ENCODE data around the gene VCPKMT.
"Not testable (repeated sequence)": the region's sequence is repeated elsewhere in the genome, so short reads cannot be mapped to it uniquely, and the experiment has no call there.

Gene VCPKMT

GRCh38 chr14:50082784-50083466 lies 33.4 kb downstream of the VCPKMT start:
- H3K36me3 ChIP-seq (ENCODE audit: insufficient read depth, low read length), result no peaks in the 10 kb centered on the region
- no peaks in the 10 kb centered on the region for H4K20me1 ChIP-seq (ENCODE audit: insufficient read depth, low read length, poor library complexity, severe bottlenecking)
- H2AFZ ChIP-seq (ENCODE audit: low read length), result no peak overlapping the region
- no peaks in the 10 kb centered on the region for H3F3A ChIP-seq (ENCODE audit: low read depth)
- H3K9me3 ChIP-seq (ENCODE audit: insufficient read depth, low read depth, low read length), result no peaks in the 10 kb centered on the region
- no peaks in the 10 kb centered on the region for H3K79me2 ChIP-seq (ENCODE audit: insufficient read depth, low read length)
- no peak overlapping the region for H3K4me3 ChIP-seq (ENCODE audit: low read length, poor library complexity, severe bottlenecking)
- H3K9me2 ChIP-seq (replicated peaks; ENCODE audit: low read depth, low read length), result no peaks in the 10 kb centered on the region
- H3K27me3 ChIP-seq (ENCODE audit: insufficient read depth, low read length, poor library complexity, severe bottlenecking), result no peaks in the 10 kb centered on the region
- H3K9ac ChIP-seq (ENCODE audit: low read depth, low read length, poor library complexity, severe bottlenecking), result no peak overlapping the region
- peaks cover 8% of the 10 kb centered on the region for H3K4me1 ChIP-seq (ENCODE audit: insufficient read depth, low read length, poor library complexity, severe bottlenecking)
- TF ChIP-seq EZH2phosphoT487 (IDR thresholded peaks at IDR 0.05; ENCODE audit: borderline replicate concordance), result no peak
- TF ChIP-seq, protein P1, sequence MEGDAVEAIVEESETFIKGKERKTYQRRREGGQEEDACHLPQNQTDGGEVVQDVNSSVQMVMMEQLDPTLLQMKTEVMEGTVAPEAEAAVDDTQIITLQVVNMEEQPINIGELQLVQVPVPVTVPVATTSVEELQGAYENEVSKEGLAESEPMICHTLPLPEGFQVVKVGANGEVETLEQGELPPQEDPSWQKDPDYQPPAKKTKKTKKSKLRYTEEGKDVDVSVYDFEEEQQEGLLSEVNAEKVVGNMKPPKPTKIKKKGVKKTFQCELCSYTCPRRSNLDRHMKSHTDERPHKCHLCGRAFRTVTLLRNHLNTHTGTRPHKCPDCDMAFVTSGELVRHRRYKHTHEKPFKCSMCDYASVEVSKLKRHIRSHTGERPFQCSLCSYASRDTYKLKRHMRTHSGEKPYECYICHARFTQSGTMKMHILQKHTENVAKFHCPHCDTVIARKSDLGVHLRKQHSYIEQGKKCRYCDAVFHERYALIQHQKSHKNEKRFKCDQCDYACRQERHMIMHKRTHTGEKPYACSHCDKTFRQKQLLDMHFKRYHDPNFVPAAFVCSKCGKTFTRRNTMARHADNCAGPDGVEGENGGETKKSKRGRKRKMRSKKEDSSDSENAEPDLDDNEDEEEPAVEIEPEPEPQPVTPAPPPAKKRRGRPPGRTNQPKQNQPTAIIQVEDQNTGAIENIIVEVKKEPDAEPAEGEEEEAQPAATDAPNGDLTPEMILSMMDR (conservative IDR thresholded peaks at IDR 0.05; ENCODE audit: low read length), result no peak
- H3K4me2 ChIP-seq (ENCODE audit: low read depth, low read length, poor library complexity, severe bottlenecking), result no peak overlapping the region

- Histone ChIP-seq H3K4me2 (ENCODE audit: low read depth, low read length, poor library complexity, severe bottlenecking) (no peak overlapping the region), H3F3A (ENCODE audit: low read depth) (no peaks in the 10 kb centered on the region), H4K20me1 (ENCODE audit: insufficient read depth, low read length, poor library complexity, severe bottlenecking) (no peaks in the 10 kb centered on the region), H3K79me2 (ENCODE audit: insufficient read depth, low read length) (no peaks in the 10 kb centered on the region), H3K36me3 (ENCODE audit: insufficient read depth, low read length) (no peaks in the 10 kb centered on the region), H3K9me2 (replicated peaks; ENCODE audit: low read depth, low read length) (no peaks in the 10 kb centered on the region), H3K9me3 (ENCODE audit: insufficient read depth, low read depth, low read length) (no peaks in the 10 kb centered on the region), H2AFZ (ENCODE audit: low read length) (no peak overlapping the region), H3K27me3 (ENCODE audit: insufficient read depth, low read length, poor library complexity, severe bottlenecking) (no peaks in the 10 kb centered on the region), H3K4me3 (ENCODE audit: low read length, poor library complexity, severe bottlenecking) (no peak overlapping the region), H3K4me1 (ENCODE audit: insufficient read depth, low read length, poor library complexity, severe bottlenecking) (peaks cover 5% of the 10 kb centered on the region), H3K9ac (ENCODE audit: low read depth, low read length, poor library complexity, severe bottlenecking) (no peak overlapping the region)
- TF ChIP-seq, protein P1 (conservative IDR thresholded peaks at IDR 0.05; ENCODE audit: low read length), result no peak
Observed at GRCh38 chr14:50082308-50082742, 34.0 kb downstream of the VCPKMT start.

GRCh38 chr14:50079103-50079502 lies 37.3 kb downstream of the VCPKMT start:
- not testable (repeated sequence) for H3K27me3 ChIP-seq (ENCODE audit: insufficient read depth, low read length, poor library complexity, severe bottlenecking); H2AFZ ChIP-seq (ENCODE audit: low read length); H3K4me1 ChIP-seq (ENCODE audit: insufficient read depth, low read length, poor library complexity, severe bottlenecking)

GRCh38 chr14:50073663-50074062 lies 42.7 kb downstream of the VCPKMT start:
- not testable (repeated sequence) for H3K4me3 ChIP-seq (ENCODE audit: low read length, poor library complexity, severe bottlenecking); H4K20me1 ChIP-seq (ENCODE audit: insufficient read depth, low read length, poor library complexity, severe bottlenecking); H3K9me2 ChIP-seq (replicated peaks; ENCODE audit: low read depth, low read length); H3K27me3 ChIP-seq (ENCODE audit: insufficient read depth, low read length, poor library complexity, severe bottlenecking); H3F3A ChIP-seq (ENCODE audit: low read depth); H3K36me3 ChIP-seq (ENCODE audit: insufficient read depth, low read length); H3K4me2 ChIP-seq (ENCODE audit: low read depth, low read length, poor library complexity, severe bottlenecking); H2AFZ ChIP-seq (ENCODE audit: low read length); H3K79me2 ChIP-seq (ENCODE audit: insufficient read depth, low read length); H3K9ac ChIP-seq (ENCODE audit: low read depth, low read length, poor library complexity, severe bottlenecking); H3K4me1 ChIP-seq (ENCODE audit: insufficient read depth, low read length, poor library complexity, severe bottlenecking); H3K9me3 ChIP-seq (ENCODE audit: insufficient read depth, low read depth, low read length)

More at GRCh38 chr14:50079103-50079502, 37.3 kb downstream of the VCPKMT start:
- not testable (repeated sequence) for H3K9me3 ChIP-seq (ENCODE audit: insufficient read depth, low read depth, low read length); H3K36me3 ChIP-seq (ENCODE audit: insufficient read depth, low read length); H4K20me1 ChIP-seq (ENCODE audit: insufficient read depth, low read length, poor library complexity, severe bottlenecking); H3K79me2 ChIP-seq (ENCODE audit: insufficient read depth, low read length); H3K4me2 ChIP-seq (ENCODE audit: low read depth, low read length, poor library complexity, severe bottlenecking); H3K9ac ChIP-seq (ENCODE audit: low read depth, low read length, poor library complexity, severe bottlenecking); H3K9me2 ChIP-seq (replicated peaks; ENCODE audit: low read depth, low read length); H3F3A ChIP-seq (ENCODE audit: low read depth); H3K4me3 ChIP-seq (ENCODE audit: low read length, poor library complexity, severe bottlenecking)
